GM21515 (cell line): ENCODE data around the gene RNU1-4.
"Not testable (repeated sequence)": the region's sequence is repeated elsewhere in the genome, so short reads cannot be mapped to it uniquely, and the experiment has no call there.

Experiments
- ATAC-seq: cut with Tn5 transposase; IDR thresholded peaks from one replicate; pipeline ENCODE4 v1.9.1; 2021; ENCODE audit not compliant: unreplicated experiment

Gene RNU1-4

GRCh38 chr1:16725439-16726245 is 14.7 kb upstream of the RNU1-4 start:
- ATAC-seq: not testable (repeated sequence)

GRCh38 chr1:16727190-16728111 is 12.9 kb upstream of the RNU1-4 start:
- ATAC-seq: no peak

GRCh38 chr1:16728243-16728949 is 11.9 kb upstream of the RNU1-4 start:
- ATAC-seq: peak; percentile 64

GRCh38 chr1:16732254-16732896 is 7.9 kb upstream of the RNU1-4 start:
- ATAC-seq: not testable (repeated sequence)

- not testable (repeated sequence) for ATAC-seq
Observed at GRCh38 chr1:16741230-16741629, 914 bp downstream of the RNU1-4 start.

- ATAC-seq: not testable (repeated sequence)
Observed at GRCh38 chr1:16747660-16748059, 7.3 kb downstream of the RNU1-4 start.

- ATAC-seq: not testable (repeated sequence)
Observed at GRCh38 chr1:16748710-16749109, 8.4 kb downstream of the RNU1-4 start.

GRCh38 chr1:16749910-16750888 is 9.9 kb downstream of the RNU1-4 start:
- ATAC-seq: not testable (repeated sequence)

- not testable (repeated sequence) for ATAC-seq
Observed at GRCh38 chr1:16752770-16753169, 12.5 kb downstream of the RNU1-4 start.

GRCh38 chr1:16755385-16755784 is 15.1 kb downstream of the RNU1-4 start:
- ATAC-seq: not testable (repeated sequence)

GRCh38 chr1:16755932-16756331 is 15.6 kb downstream of the RNU1-4 start:
- ATAC-seq: not testable (repeated sequence)

- ATAC-seq: not testable (repeated sequence)
Observed at GRCh38 chr1:16757574-16757973, 17.3 kb downstream of the RNU1-4 start.

- ATAC-seq: not testable (repeated sequence)
Observed at GRCh38 chr1:16758060-16758459, 17.7 kb downstream of the RNU1-4 start.

- ATAC-seq: not testable (repeated sequence)
Observed at GRCh38 chr1:16759041-16759493, 18.8 kb downstream of the RNU1-4 start.

- ATAC-seq: not testable (repeated sequence)
Observed at GRCh38 chr1:16759650-16760455, 19.5 kb downstream of the RNU1-4 start.

- not testable (repeated sequence) for ATAC-seq
Observed at GRCh38 chr1:16760456-16760765, 20.1 kb downstream of the RNU1-4 start.

GRCh38 chr1:16760801-16761200 is 20.5 kb downstream of the RNU1-4 start:
- ATAC-seq: not testable (repeated sequence)

- ATAC-seq: not testable (repeated sequence)
Observed at GRCh38 chr1:16764248-16764819, 24.0 kb downstream of the RNU1-4 start.
